Stromal cell of bone marrow (primary cell): ENCODE results near the gene TTYH3.
A peak's percentile ranks its signal among the peaks of the same experiment; 100 is the strongest.
"Not testable (repeated sequence)": the region's sequence is repeated elsewhere in the genome, so short reads cannot be mapped to it uniquely, and the experiment has no call there.

ENCODE experiments used
- DNase-seq: peaks from one replicate; pipeline ENCODE4 v3.0.0-alpha.2; 2012; ENCODE audit warnings: low read depth

The TTYH3 gene

GRCh38 chr7:2688409-2689342 is 56.9 kb downstream of the TTYH3 start:
- DNase-seq: no peak

GRCh38 chr7:2689343-2689847 is 57.6 kb downstream of the TTYH3 start:
- no peak for DNase-seq

GRCh38 chr7:2689951-2690705 is 58.3 kb downstream of the TTYH3 start:
- no peak for DNase-seq

- no peak for DNase-seq
Measured at GRCh38 chr7:2691011-2691707, 59.4 kb downstream of the TTYH3 start.

GRCh38 chr7:2691932-2692439 is 60.2 kb downstream of the TTYH3 start:
- not testable (repeated sequence) for DNase-seq

GRCh38 chr7:2692543-2692942 is 60.8 kb downstream of the TTYH3 start:
- DNase-seq: no peak

- DNase-seq: not testable (repeated sequence)
Measured at GRCh38 chr7:2693420-2694121, 61.8 kb downstream of the TTYH3 start.

- DNase-seq: not testable (repeated sequence)
Measured at GRCh38 chr7:2694122-2694436, 62.3 kb downstream of the TTYH3 start.

- DNase-seq: no peak
Measured at GRCh38 chr7:2698581-2699288, 66.9 kb downstream of the TTYH3 start.

GRCh38 chr7:2699289-2699620 is 67.5 kb downstream of the TTYH3 start:
- DNase-seq: no peak

GRCh38 chr7:2700141-2700850 is 68.5 kb downstream of the TTYH3 start:
- DNase-seq: no peak

- no peak for DNase-seq
Measured at GRCh38 chr7:2701424-2701823, 69.6 kb downstream of the TTYH3 start.

GRCh38 chr7:2701832-2702593 is 70.2 kb downstream of the TTYH3 start:
- peak; percentile 71 for DNase-seq

GRCh38 chr7:2702594-2702957 is 70.8 kb downstream of the TTYH3 start:
- DNase-seq: no peak

- no peak for DNase-seq
Measured at GRCh38 chr7:2705371-2706096, 73.7 kb downstream of the TTYH3 start.

GRCh38 chr7:2706685-2707126 is 74.9 kb downstream of the TTYH3 start:
- no peak for DNase-seq

GRCh38 chr7:2707481-2707880 is 75.7 kb downstream of the TTYH3 start:
- DNase-seq: no peak

GRCh38 chr7:2708041-2708440 is 76.3 kb downstream of the TTYH3 start:
- DNase-seq: no peak
